Osteocyte (in vitro differentiated cells): Measurements from ENCODE around the gene TBPL2. TPM values are rescaled to one million over a fixed set of nuclear protein-coding genes. Genes with fewer than 3 reads are reported as not detected.
A peak's percentile ranks its signal among the peaks of the same experiment; 100 is the strongest.

Experiments
- DNase-seq: peaks from one replicate; pipeline ENCODE4 v3.0.0; 2021; ENCODE audit warnings: mixed read lengths; ENCODE audit not compliant: unreplicated experiment; ENCODE audit errors: extremely low spot score
- H3K27ac Mint-ChIP-seq: one replicate; pipeline ENCODE4 v1.8.0; 2021; ENCODE audit warnings: mild to moderate bottlenecking, mixed read lengths; ENCODE audit not compliant: unreplicated experiment
- H3K27me3 Mint-ChIP-seq: one replicate; pipeline ENCODE4 v1.8.0; 2021; ENCODE audit warnings: mixed read lengths; ENCODE audit not compliant: unreplicated experiment
- H3K36me3 Mint-ChIP-seq: one replicate; pipeline ENCODE4 v1.8.0; 2021; ENCODE audit warnings: mixed read lengths; ENCODE audit not compliant: unreplicated experiment
- H3K4me1 Mint-ChIP-seq: one replicate; pipeline ENCODE4 v1.8.0; 2021; ENCODE audit warnings: mixed read lengths; ENCODE audit not compliant: unreplicated experiment
- H3K4me3 Mint-ChIP-seq: one replicate; pipeline ENCODE4 v1.8.0; 2021; ENCODE audit warnings: mild to moderate bottlenecking, moderate library complexity, mixed read lengths; ENCODE audit not compliant: unreplicated experiment
- H3K9me3 Mint-ChIP-seq: one replicate; pipeline ENCODE4 v1.8.0; 2021; ENCODE audit warnings: mixed read lengths; ENCODE audit not compliant: unreplicated experiment
- total RNA-seq: library from RNA; stranded (reverse); gene quantifications from 2 replicates; pipeline ENCODE4 v1.2.1, GENCODE V29; 2021
- TF ChIP-seq, protein P1 (sequence below): fragments of 200-600 bp; sonication (generic); IDR thresholded peaks from 2 replicates; pipeline ENCODE4 v1.5.0; 2021; ENCODE audit warnings: antibody characterized with exemption, mild to moderate bottlenecking, moderate library complexity

Gene TBPL2
- total RNA-seq, 1 donor from 2014 or later = not detected

DNA sequence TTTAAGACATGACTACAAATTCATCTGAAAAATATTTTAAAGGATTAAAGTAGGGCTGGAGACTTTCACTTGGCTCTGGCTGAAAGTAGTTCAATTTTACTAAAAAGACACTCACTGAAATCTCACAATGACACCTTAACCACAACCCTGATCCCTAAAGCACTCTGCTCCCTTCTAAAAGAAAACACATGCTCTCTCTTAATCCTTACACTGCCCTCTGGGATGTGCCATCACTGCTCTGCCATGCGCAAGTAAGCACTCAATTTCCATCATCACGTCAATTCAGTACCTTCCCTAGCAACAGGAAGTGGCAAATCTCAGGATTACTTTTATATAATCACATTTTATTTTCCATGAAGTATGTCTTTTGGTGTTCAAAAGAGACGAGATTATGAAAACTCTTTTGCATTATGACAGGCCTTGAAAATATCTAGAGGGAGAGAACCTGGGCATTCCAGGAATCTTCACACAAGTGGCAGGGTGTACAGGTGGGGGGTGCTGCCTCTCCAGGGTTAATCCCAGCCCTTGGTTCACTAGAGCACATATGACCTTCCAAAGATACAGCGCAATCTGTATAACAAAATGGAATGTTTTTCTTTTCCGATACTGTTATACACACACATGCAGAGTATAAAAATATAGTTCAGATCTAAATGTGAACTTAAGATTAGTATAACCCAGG is 36.1 kb downstream of the TBPL2 start:
- no peak overlapping the region for H3K27ac Mint-ChIP-seq
- H3K4me1 Mint-ChIP-seq = peaks cover 6% of the 10 kb centered on the region
- H3K36me3 Mint-ChIP-seq = no peaks in the 10 kb centered on the region
- no peak for DNase-seq
- no peak overlapping the region for H3K4me3 Mint-ChIP-seq
- no peaks in the 10 kb centered on the region for H3K27me3 Mint-ChIP-seq
- H3K9me3 Mint-ChIP-seq = no peaks in the 10 kb centered on the region
- TF ChIP-seq, protein P1, sequence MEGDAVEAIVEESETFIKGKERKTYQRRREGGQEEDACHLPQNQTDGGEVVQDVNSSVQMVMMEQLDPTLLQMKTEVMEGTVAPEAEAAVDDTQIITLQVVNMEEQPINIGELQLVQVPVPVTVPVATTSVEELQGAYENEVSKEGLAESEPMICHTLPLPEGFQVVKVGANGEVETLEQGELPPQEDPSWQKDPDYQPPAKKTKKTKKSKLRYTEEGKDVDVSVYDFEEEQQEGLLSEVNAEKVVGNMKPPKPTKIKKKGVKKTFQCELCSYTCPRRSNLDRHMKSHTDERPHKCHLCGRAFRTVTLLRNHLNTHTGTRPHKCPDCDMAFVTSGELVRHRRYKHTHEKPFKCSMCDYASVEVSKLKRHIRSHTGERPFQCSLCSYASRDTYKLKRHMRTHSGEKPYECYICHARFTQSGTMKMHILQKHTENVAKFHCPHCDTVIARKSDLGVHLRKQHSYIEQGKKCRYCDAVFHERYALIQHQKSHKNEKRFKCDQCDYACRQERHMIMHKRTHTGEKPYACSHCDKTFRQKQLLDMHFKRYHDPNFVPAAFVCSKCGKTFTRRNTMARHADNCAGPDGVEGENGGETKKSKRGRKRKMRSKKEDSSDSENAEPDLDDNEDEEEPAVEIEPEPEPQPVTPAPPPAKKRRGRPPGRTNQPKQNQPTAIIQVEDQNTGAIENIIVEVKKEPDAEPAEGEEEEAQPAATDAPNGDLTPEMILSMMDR = no peak

DNA sequence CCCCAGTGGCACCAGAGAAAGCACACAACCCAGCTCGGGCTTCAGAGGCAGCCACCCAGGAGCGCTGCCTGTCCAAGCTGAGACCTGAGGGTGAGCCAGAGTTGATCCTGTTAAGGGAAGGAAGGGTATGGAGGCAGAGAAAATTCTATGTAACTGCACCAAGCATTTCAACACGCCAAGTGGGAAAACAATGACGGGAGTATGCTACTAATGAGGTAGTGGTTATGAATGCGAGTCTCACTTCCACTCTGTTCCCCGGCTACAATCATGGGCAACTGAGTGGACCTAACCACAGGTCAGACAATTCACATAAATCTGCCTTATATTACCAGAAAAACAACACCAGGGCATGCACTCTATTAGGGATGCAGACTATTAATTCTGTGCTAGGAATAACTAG is 38.7 kb downstream of the TBPL2 start:
- Mint-ChIP-seq H3K4me3 (no peak overlapping the region), H3K27ac (peak overlapping the region; percentile 40), H3K4me1 (peaks cover 18% of the 10 kb centered on the region), H3K9me3 (no peaks in the 10 kb centered on the region), H3K27me3 (no peaks in the 10 kb centered on the region), H3K36me3 (peaks cover 1% of the 10 kb centered on the region)
- TF ChIP-seq, protein P1 = no peak
- no peak for DNase-seq

DNA sequence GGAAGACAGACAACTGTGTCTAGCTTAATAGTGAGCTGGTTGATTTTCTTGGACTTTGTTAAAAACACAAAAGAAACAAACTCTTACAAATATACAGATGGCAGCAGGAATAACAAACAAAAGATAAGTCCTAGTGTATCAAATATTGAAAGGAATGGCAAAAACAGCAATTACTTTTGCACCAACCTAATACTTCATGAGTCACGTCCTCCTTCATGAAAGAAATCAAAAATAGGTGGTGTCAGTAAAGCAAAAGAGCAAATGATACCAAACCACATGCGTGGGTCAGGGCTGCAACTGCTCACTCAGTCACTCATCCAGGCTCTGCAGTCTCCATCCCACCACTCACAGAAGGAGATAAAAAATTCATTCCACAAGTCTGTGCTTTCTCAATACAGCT is 40.6 kb downstream of the TBPL2 start:
- Mint-ChIP-seq H3K4me3 (no peak overlapping the region), H3K27me3 (no peaks in the 10 kb centered on the region), H3K36me3 (peaks cover 9% of the 10 kb centered on the region), H3K27ac (peak overlapping the region; percentile 63), H3K4me1 (peaks cover 18% of the 10 kb centered on the region), H3K9me3 (no peaks in the 10 kb centered on the region)
- DNase-seq = no peak
- TF ChIP-seq, protein P1 = no peak

DNA sequence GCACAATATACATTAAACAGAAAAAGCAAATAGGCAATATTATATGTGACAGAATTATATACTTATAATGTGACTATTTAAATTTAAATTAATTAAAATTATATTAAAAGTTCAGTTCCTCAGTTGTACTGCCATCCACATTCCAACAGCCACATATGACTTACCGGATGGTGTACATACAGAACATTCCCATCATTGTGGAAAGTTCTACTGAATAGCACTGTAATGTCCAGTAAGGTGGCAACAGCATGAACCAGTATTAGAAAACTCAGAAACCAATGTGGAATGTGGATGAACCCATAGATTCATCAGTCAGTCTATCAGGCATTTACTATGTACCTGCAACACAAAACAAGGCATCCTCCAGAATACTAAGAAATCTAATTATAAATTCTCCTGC is 41.2 kb downstream of the TBPL2 start:
- no peak for DNase-seq
- H3K27ac Mint-ChIP-seq = peak overlapping the region; percentile 55
- peaks cover 12% of the 10 kb centered on the region for H3K36me3 Mint-ChIP-seq
- no peaks in the 10 kb centered on the region for H3K9me3 Mint-ChIP-seq
- peaks cover 18% of the 10 kb centered on the region for H3K4me1 Mint-ChIP-seq
- no peaks in the 10 kb centered on the region for H3K27me3 Mint-ChIP-seq
- TF ChIP-seq, protein P1 = no peak
- no peak overlapping the region for H3K4me3 Mint-ChIP-seq

DNA sequence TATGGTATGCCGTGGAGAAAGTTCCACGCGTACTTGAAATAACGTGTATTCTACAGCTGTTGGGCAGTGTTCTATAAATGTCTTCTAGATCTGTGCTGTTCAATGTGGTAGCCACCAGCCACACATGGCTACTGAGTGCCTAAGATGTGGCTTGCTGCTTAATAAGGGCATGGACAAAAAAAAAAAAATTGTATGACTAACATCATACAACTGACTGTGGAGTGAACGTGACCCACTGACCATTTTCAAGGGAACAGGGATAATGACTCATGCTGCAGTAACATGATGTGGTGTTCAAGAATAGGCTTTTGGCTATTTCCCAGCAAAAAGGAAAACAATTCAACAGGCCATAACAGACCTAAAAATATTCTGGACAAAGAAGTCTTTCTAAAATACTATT is 41.7 kb downstream of the TBPL2 start:
- Mint-ChIP-seq H3K9me3 (no peaks in the 10 kb centered on the region), H3K4me1 (peaks cover 18% of the 10 kb centered on the region), H3K27ac (peak overlapping the region; percentile 55), H3K4me3 (no peak overlapping the region), H3K27me3 (no peaks in the 10 kb centered on the region), H3K36me3 (peaks cover 12% of the 10 kb centered on the region)
- DNase-seq = no peak
- TF ChIP-seq, protein P1 = no peak
